Brain microvascular endothelial cell (primary cell): ENCODE results near the gene B3GNT4.

Source experiments
- DNase-seq: peaks from one replicate; pipeline ENCODE4 v3.0.0-alpha.2; 2020
- H3K27ac ChIP-seq: fragments of 250-450 bp; sonication (Bioruptor Pico); 2 replicates; pipeline ENCODE4 v1.5.1; 2020; ENCODE audit warnings: mild to moderate bottlenecking, moderate library complexity
- H3K27me3 ChIP-seq: fragments of 250-450 bp; sonication (Bioruptor Pico); replicated peaks from 2 replicates; pipeline ENCODE4 v1.5.1; 2020; ENCODE audit warnings: mild to moderate bottlenecking
- H3K36me3 ChIP-seq: fragments of 250-450 bp; sonication (Bioruptor Pico); replicated peaks from 2 replicates; pipeline ENCODE4 v1.5.1; 2020; ENCODE audit warnings: mild to moderate bottlenecking
- H3K4me3 ChIP-seq: 2 replicates; pipeline ENCODE4 v1.5.1; 2011; ENCODE audit warnings: low read depth, mild to moderate bottlenecking, control low read depth, low read length, moderate library complexity
- CTCF ChIP-seq: IDR thresholded peaks from 2 replicates; pipeline ENCODE4 v1.5.1; 2011; ENCODE audit warnings: low read depth, mild to moderate bottlenecking, moderate library complexity, low read length, control low read depth, inconsistent platforms; ENCODE audit errors: missing control alignments
- in situ Hi-C: cut with HindIII; loops from 2 replicates; pipeline ENCODE4 v1.10.0; 2017; ENCODE audit warnings: low sequenced_read_pairs, low pct_ligation_motif_present

Gene B3GNT4

GRCh38 chr12:122161682-122162081, 41.8 kb upstream of the B3GNT4 start:
- Histone ChIP-seq H3K4me3 (no peak overlapping the region), H3K27ac (no peak overlapping the region), H3K36me3 (no peaks in the 10 kb centered on the region), H3K27me3 (no peaks in the 10 kb centered on the region)
- no peak for DNase-seq
- in situ Hi-C loops = no loop called here
- TF ChIP-seq CTCF = no peak

- no peaks in the 10 kb centered on the region for H3K27me3 ChIP-seq
- DNase-seq = no peak
- no peak overlapping the region for H3K4me3 ChIP-seq
- H3K27ac ChIP-seq = no peak overlapping the region
- in situ Hi-C loops = no loop called here
- H3K36me3 ChIP-seq = no peaks in the 10 kb centered on the region
- no peak for TF ChIP-seq CTCF
These were observed 40.5 kb upstream of the B3GNT4 start for GRCh38 chr12:122162976-122163375.

GRCh38 chr12:122166422-122167349, 36.8 kb upstream of the B3GNT4 start:
- H3K4me3 ChIP-seq = no peak overlapping the region
- no peaks in the 10 kb centered on the region for H3K36me3 ChIP-seq
- no peak for TF ChIP-seq CTCF
- DNase-seq = no peak
- H3K27ac ChIP-seq = no peak overlapping the region
- in situ Hi-C loops = no loop called here
- H3K27me3 ChIP-seq = no peaks in the 10 kb centered on the region

GRCh38 chr12:122167356-122167925, 36.1 kb upstream of the B3GNT4 start:
- in situ Hi-C loops = no loop called here
- DNase-seq = no peak
- Histone ChIP-seq H3K27ac (no peak overlapping the region), H3K27me3 (no peaks in the 10 kb centered on the region), H3K4me3 (no peak overlapping the region), H3K36me3 (no peaks in the 10 kb centered on the region)
- TF ChIP-seq CTCF = no peak

GRCh38 chr12:122168492-122168891, 35.0 kb upstream of the B3GNT4 start:
- in situ Hi-C loops = no loop called here
- Histone ChIP-seq H3K27ac (no peak overlapping the region), H3K36me3 (no peaks in the 10 kb centered on the region), H3K27me3 (no peaks in the 10 kb centered on the region), H3K4me3 (no peak overlapping the region)
- no peak for DNase-seq
- TF ChIP-seq CTCF = no peak
